ENCODE results near the gene EAF2.
A peak's percentile ranks its signal among the peaks of the same experiment; 100 is the strongest.

The EAF2 gene

GRCh38 chr3:121913305-121913990 is 78.4 kb downstream of the EAF2 start:
- Histone ChIP-seq H2BK15ac (replicated peaks; ENCODE audit: low read depth) (no peak overlapping the region), H3K23ac (ENCODE audit: low read length) (no peak overlapping the region), H3K9ac (ENCODE audit: low read length) (no peak overlapping the region), H3K27me3 (ENCODE audit: insufficient read depth, low read length, poor library complexity) (no peaks in the 10 kb centered on the region), H3K79me2 (ENCODE audit: control insufficient read depth, insufficient read depth, low read length) (no peaks in the 10 kb centered on the region), H3K56ac (ENCODE audit: low read length) (no peak overlapping the region), H3K4ac (ENCODE audit: low read depth, low read length) (no peak overlapping the region), H3K27ac (ENCODE audit: low read depth, low read length) (no peak overlapping the region), H2AK5ac (ENCODE audit: low read length) (no peak overlapping the region), H3K36me3 (ENCODE audit: control insufficient read depth, insufficient read depth, low read length) (no peaks in the 10 kb centered on the region), H3K18ac (ENCODE audit: low read length) (no peak overlapping the region), H2BK5ac (ENCODE audit: low read length) (no peak overlapping the region), H3K4me3 (ENCODE audit: low read length) (no peak overlapping the region), H4K5ac (ENCODE audit: low read length) (no peak overlapping the region), H3K4me1 (ENCODE audit: control insufficient read depth, low read depth, low read length) (no peaks in the 10 kb centered on the region), H3K4me2 (ENCODE audit: low read length) (no peak overlapping the region), H4K8ac (ENCODE audit: low read depth, low read length) (no peak overlapping the region), H3K79me1 (ENCODE audit: low read length) (no peaks in the 10 kb centered on the region), H2BK120ac (ENCODE audit: low read depth, low read length) (no peak overlapping the region)
- WGBS (ENCODE audit: extremely low coverage, insufficient coverage, low lambda C conversion rate) = no CpG with 5 or more reads among the region's 2 CpGs
- DNase-seq = no peak

DNA sequence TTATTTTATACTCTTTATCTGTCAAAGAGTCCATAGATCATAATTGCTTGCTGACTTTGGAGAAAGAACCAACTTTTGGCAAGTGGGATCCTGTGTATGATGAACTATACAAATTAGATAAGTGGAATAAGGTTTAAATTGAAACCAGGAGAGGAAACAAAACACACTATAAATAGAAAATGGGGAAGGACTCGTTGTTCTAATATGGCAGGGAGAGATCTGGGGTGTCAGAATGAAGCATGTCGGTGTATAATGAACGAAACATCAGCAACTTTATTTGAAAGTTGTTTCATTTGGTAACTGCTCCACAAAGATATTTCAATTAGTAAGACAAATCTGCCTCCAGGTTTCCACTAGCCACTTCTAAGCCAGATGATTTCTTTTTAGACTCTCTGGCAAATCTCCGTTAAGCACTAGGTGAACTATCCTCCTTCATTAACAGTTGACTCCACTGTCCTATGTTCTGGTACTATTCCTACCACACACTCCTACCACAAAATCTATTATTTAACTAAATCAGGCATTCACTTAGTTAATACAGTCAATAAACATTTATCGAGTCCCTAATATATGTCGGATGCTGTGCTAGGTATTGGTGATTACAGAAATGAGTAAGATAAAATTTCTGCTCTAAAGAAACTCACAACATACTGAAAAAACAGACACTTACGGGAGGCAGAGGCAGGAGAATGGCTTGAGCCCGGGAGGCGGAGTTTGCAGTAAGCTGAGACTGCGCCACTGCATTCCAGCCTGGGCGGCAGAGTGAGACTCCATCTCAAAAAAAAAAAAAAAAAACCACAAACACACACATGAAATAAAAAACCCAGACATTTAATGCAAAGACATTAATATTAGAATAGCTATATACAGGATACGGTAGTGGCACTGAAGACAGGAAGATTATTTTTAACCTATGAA is 79.3 kb downstream of the EAF2 start:
- Histone ChIP-seq H3K27me3 (ENCODE audit: insufficient read depth, low read length, poor library complexity) (no peaks in the 10 kb centered on the region), H3K9ac (ENCODE audit: low read length) (no peak overlapping the region), H4K5ac (ENCODE audit: low read length) (no peak overlapping the region), H3K79me2 (ENCODE audit: control insufficient read depth, insufficient read depth, low read length) (no peaks in the 10 kb centered on the region), H3K23ac (ENCODE audit: low read length) (no peak overlapping the region), H2BK15ac (replicated peaks; ENCODE audit: low read depth) (no peak overlapping the region), H3K56ac (ENCODE audit: low read length) (no peak overlapping the region), H3K4ac (ENCODE audit: low read depth, low read length) (no peak overlapping the region), H2BK120ac (ENCODE audit: low read depth, low read length) (no peak overlapping the region), H3K79me1 (ENCODE audit: low read length) (no peaks in the 10 kb centered on the region), H3K27ac (ENCODE audit: low read depth, low read length) (no peak overlapping the region), H4K8ac (ENCODE audit: low read depth, low read length) (no peak overlapping the region), H2AK5ac (ENCODE audit: low read length) (no peak overlapping the region), H3K4me3 (ENCODE audit: low read length) (no peak overlapping the region), H3K4me2 (ENCODE audit: low read length) (no peak overlapping the region), H2BK5ac (ENCODE audit: low read length) (no peak overlapping the region), H3K4me1 (ENCODE audit: control insufficient read depth, low read depth, low read length) (no peaks in the 10 kb centered on the region), H3K18ac (ENCODE audit: low read length) (no peak overlapping the region), H3K36me3 (ENCODE audit: control insufficient read depth, insufficient read depth, low read length) (no peaks in the 10 kb centered on the region)
- DNase-seq = no peak
- 100% methylated on average over 1 of the region's 12 CpGs for WGBS (ENCODE audit: extremely low coverage, insufficient coverage, low lambda C conversion rate)

GRCh38 chr3:121916189-121916588 is 81.2 kb downstream of the EAF2 start:
- no peak overlapping the region for H3K4me2 ChIP-seq (ENCODE audit: low read length)
- H3K4me3 ChIP-seq (ENCODE audit: low read length) = no peak overlapping the region
- H2BK15ac ChIP-seq (replicated peaks; ENCODE audit: low read depth) = no peak overlapping the region
- H3K4ac ChIP-seq (ENCODE audit: low read depth, low read length) = no peak overlapping the region
- no peak overlapping the region for H3K23ac ChIP-seq (ENCODE audit: low read length)
- no peak overlapping the region for H2BK120ac ChIP-seq (ENCODE audit: low read depth, low read length)
- H4K5ac ChIP-seq (ENCODE audit: low read length) = no peak overlapping the region
- no peaks in the 10 kb centered on the region for H3K4me1 ChIP-seq (ENCODE audit: control insufficient read depth, low read depth, low read length)
- H3K79me2 ChIP-seq (ENCODE audit: control insufficient read depth, insufficient read depth, low read length) = no peaks in the 10 kb centered on the region
- H4K8ac ChIP-seq (ENCODE audit: low read depth, low read length) = no peak overlapping the region
- H3K79me1 ChIP-seq (ENCODE audit: low read length) = no peaks in the 10 kb centered on the region
- H2BK5ac ChIP-seq (ENCODE audit: low read length) = no peak overlapping the region
- H3K27ac ChIP-seq (ENCODE audit: low read depth, low read length) = no peak overlapping the region
- H3K56ac ChIP-seq (ENCODE audit: low read length) = no peak overlapping the region
- no peak overlapping the region for H2AK5ac ChIP-seq (ENCODE audit: low read length)
- no peak for DNase-seq
- H3K27me3 ChIP-seq (ENCODE audit: insufficient read depth, low read length, poor library complexity) = no peaks in the 10 kb centered on the region
- H3K18ac ChIP-seq (ENCODE audit: low read length) = no peak overlapping the region
- no peak overlapping the region for H3K9ac ChIP-seq (ENCODE audit: low read length)
- H3K36me3 ChIP-seq (ENCODE audit: control insufficient read depth, insufficient read depth, low read length) = no peaks in the 10 kb centered on the region

- Histone ChIP-seq H2BK15ac (replicated peaks; ENCODE audit: low read depth) (no peak overlapping the region), H3K4ac (ENCODE audit: low read depth, low read length) (no peak overlapping the region), H3K18ac (ENCODE audit: low read length) (no peak overlapping the region), H2BK5ac (ENCODE audit: low read length) (no peak overlapping the region), H3K4me1 (ENCODE audit: control insufficient read depth, low read depth, low read length) (no peaks in the 10 kb centered on the region), H3K79me2 (ENCODE audit: control insufficient read depth, insufficient read depth, low read length) (no peaks in the 10 kb centered on the region), H3K9ac (ENCODE audit: low read length) (no peak overlapping the region), H3K4me2 (ENCODE audit: low read length) (no peak overlapping the region), H3K4me3 (ENCODE audit: low read length) (no peak overlapping the region), H3K27me3 (ENCODE audit: insufficient read depth, low read length, poor library complexity) (no peaks in the 10 kb centered on the region), H4K8ac (ENCODE audit: low read depth, low read length) (no peak overlapping the region), H3K56ac (ENCODE audit: low read length) (no peak overlapping the region), H3K79me1 (ENCODE audit: low read length) (no peaks in the 10 kb centered on the region), H3K36me3 (ENCODE audit: control insufficient read depth, insufficient read depth, low read length) (no peaks in the 10 kb centered on the region), H4K5ac (ENCODE audit: low read length) (no peak overlapping the region), H3K27ac (ENCODE audit: low read depth, low read length) (no peak overlapping the region), H2BK120ac (ENCODE audit: low read depth, low read length) (no peak overlapping the region), H3K23ac (ENCODE audit: low read length) (no peak overlapping the region), H2AK5ac (ENCODE audit: low read length) (no peak overlapping the region)
- no peak for DNase-seq
- WGBS (ENCODE audit: extremely low coverage, insufficient coverage, low lambda C conversion rate) = no CpG with 5 or more reads among the region's 19 CpGs
Observed at GRCh38 chr3:121918779-121919483, 83.9 kb downstream of the EAF2 start.

DNA sequence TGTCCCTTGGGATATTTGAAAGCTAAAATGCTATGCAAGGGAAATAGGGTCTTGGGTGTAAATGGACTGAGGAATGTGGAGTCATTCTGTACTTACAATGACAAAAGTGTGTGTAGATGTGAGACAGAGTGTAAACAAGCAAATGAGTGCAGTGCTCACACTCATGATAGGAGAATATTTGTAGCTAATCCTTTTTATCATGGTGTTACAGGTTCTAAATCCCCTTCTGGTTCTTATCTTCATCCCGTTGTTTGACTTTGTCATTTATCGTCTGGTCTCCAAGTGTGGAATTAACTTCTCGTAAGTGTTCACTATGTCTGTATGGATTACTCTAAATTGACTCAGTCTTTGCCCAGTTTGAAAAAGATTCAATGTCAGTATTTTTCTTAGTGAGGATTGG is 89.7 kb downstream of the EAF2 start:
- H3K79me1 ChIP-seq (ENCODE audit: low read length) = no peaks in the 10 kb centered on the region
- H3K27ac ChIP-seq (ENCODE audit: low read depth, low read length) = peak overlapping the region; percentile 27

More for the DNA sequence above, 89.7 kb downstream of the EAF2 start:
- Histone ChIP-seq H3K27me3 (ENCODE audit: insufficient read depth, low read length, poor library complexity) (no peaks in the 10 kb centered on the region), H4K8ac (ENCODE audit: low read depth, low read length) (no peak overlapping the region), H3K9ac (ENCODE audit: low read length) (no peak overlapping the region), H3K18ac (ENCODE audit: low read length) (no peak overlapping the region), H4K5ac (ENCODE audit: low read length) (no peak overlapping the region), H3K23ac (ENCODE audit: low read length) (no peak overlapping the region), H3K4me1 (ENCODE audit: control insufficient read depth, low read depth, low read length) (peaks cover 5% of the 10 kb centered on the region), H3K4me3 (ENCODE audit: low read length) (no peak overlapping the region), H2BK120ac (ENCODE audit: low read depth, low read length) (no peak overlapping the region), H3K36me3 (ENCODE audit: control insufficient read depth, insufficient read depth, low read length) (no peaks in the 10 kb centered on the region), H2BK5ac (ENCODE audit: low read length) (no peak overlapping the region), H2BK15ac (replicated peaks; ENCODE audit: low read depth) (no peak overlapping the region), H3K56ac (ENCODE audit: low read length) (no peak overlapping the region), H3K79me2 (ENCODE audit: control insufficient read depth, insufficient read depth, low read length) (no peaks in the 10 kb centered on the region), H2AK5ac (ENCODE audit: low read length) (no peak overlapping the region), H3K4me2 (ENCODE audit: low read length) (no peak overlapping the region), H3K4ac (ENCODE audit: low read depth, low read length) (no peak overlapping the region)
- WGBS (ENCODE audit: extremely low coverage, insufficient coverage, low lambda C conversion rate) = no CpG with 5 or more reads among the region's 3 CpGs
- DNase-seq = peak; percentile 69
